Measurements from ENCODE around the gene P2RX3.

The P2RX3 gene

DNA sequence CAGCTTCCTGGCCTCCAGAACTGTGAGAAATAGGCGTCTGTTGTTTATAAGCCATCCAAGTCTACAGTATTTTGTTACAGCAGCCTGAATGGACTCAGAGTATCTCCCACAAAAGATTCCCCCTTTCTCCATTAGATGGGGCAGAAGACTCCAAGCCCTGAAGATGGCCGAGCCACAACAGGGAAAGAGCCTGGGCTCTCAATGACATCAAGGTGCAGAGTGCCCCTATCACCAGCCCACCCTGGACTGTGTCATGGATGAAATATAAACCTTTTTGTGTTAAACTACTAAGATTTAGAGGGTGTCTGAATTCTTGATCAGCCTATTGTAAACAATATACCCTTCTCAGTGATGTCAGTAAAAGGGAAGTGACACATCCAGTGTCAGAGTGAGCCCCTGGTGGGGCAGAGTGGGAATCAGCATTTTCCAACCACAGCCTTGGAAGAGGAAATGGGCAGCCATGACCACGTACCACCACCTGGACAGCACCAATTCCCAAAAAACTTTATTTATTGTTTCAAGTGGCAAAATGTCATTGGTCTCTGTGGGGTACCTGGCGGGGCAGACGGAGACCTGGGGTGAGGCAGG, 38.9 kb upstream of the P2RX3 start:
- TF ChIP-seq CTCF (IDR thresholded peaks at IDR 0.05; ENCODE audit: insufficient read depth, low read length, poor library complexity, severe bottlenecking): no peak
- Histone ChIP-seq H3K4me3 (replicated peaks; ENCODE audit: low read depth, low read length) (no peak overlapping the region), H3K36me3 (ENCODE audit: control insufficient read depth, insufficient read depth, low read length) (peaks cover 4% of the 10 kb centered on the region), H3K27me3 (replicated peaks; ENCODE audit: control insufficient read depth, insufficient read depth, low read length) (no peaks in the 10 kb centered on the region)
- no peak for DNase-seq (ENCODE audit: extremely low read depth, insufficient read length)

- TF ChIP-seq CTCF (IDR thresholded peaks at IDR 0.05; ENCODE audit: insufficient read depth, low read length, poor library complexity, severe bottlenecking): no peak
- no peaks in the 10 kb centered on the region for H3K27me3 ChIP-seq (replicated peaks; ENCODE audit: control insufficient read depth, insufficient read depth, low read length)
- no peak overlapping the region for H3K4me3 ChIP-seq (replicated peaks; ENCODE audit: low read depth, low read length)
- H3K36me3 ChIP-seq (ENCODE audit: control insufficient read depth, insufficient read depth, low read length): peaks cover 4% of the 10 kb centered on the region
- DNase-seq (ENCODE audit: extremely low read depth, insufficient read length): no peak
These were observed 37.4 kb upstream of the P2RX3 start for GRCh38 chr11:57300785-57301184.

DNA sequence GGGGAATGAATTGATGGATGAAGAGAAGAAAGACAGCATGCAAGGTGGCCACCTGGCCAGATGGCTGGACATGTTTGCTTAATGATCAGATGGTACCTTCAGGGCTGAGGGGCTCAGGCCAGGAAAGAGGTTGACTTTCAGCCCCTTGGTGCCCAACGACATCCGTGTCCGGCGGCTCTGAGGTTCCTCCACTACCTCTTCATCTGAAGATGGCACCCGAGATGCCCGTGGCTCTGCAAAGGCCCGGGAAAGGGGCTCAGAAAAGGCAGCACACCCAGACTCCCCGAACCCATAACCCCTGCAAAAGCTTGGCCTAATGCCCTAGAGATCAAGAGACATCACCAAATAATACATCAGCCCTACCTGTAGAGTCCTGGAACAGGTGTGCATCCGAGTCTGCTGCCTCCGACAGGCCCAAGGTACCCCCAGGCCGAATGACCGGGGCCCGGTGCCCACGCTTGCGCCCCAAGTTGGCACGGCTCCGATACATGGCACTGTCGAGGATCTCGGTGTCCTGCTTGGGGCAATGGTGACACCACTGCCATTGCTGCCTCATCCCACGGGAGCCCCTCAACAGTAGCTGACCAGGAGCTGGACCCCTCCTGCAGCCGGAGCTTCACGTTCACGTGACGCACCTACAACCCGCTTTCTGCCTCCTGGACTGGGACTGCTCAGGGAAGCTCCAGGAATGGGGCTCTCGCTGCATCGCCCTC, 36.3 kb upstream of the P2RX3 start:
- no peaks in the 10 kb centered on the region for H3K27me3 ChIP-seq (replicated peaks; ENCODE audit: control insufficient read depth, insufficient read depth, low read length)
- H3K36me3 ChIP-seq (ENCODE audit: control insufficient read depth, insufficient read depth, low read length): peaks cover 4% of the 10 kb centered on the region
- TF ChIP-seq CTCF (IDR thresholded peaks at IDR 0.05; ENCODE audit: insufficient read depth, low read length, poor library complexity, severe bottlenecking): no peak
- H3K4me3 ChIP-seq (replicated peaks; ENCODE audit: low read depth, low read length): no peak overlapping the region
- DNase-seq (ENCODE audit: extremely low read depth, insufficient read length): no peak

DNA sequence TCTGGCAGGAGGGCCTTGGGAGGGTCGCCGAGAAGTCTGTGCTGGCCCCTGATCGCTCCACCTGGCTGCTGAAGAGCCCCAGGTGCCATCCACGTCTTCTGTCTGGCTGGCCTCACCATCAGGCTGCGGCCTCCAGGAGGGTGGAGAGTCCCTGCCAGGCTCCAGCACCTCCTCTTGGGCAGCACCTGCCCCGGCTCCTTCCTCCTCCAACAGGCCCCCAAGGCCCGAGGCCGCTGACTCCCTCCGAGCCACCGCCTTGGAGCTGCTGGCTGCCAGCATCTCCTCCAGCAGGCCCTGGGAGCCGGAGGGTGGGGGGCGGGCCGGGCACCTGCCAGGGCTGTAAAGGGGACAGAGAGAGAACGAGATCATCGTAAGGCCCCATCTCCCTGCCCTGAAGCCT, 35.7 kb upstream of the P2RX3 start:
- Histone ChIP-seq H3K36me3 (ENCODE audit: control insufficient read depth, insufficient read depth, low read length) (peaks cover 4% of the 10 kb centered on the region), H3K4me3 (replicated peaks; ENCODE audit: low read depth, low read length) (no peak overlapping the region), H3K27me3 (replicated peaks; ENCODE audit: control insufficient read depth, insufficient read depth, low read length) (no peaks in the 10 kb centered on the region)
- DNase-seq (ENCODE audit: extremely low read depth, insufficient read length): no peak
- no peak for TF ChIP-seq CTCF (IDR thresholded peaks at IDR 0.05; ENCODE audit: insufficient read depth, low read length, poor library complexity, severe bottlenecking)

- TF ChIP-seq CTCF (IDR thresholded peaks at IDR 0.05; ENCODE audit: insufficient read depth, low read length, poor library complexity, severe bottlenecking): no peak
- no peak for DNase-seq (ENCODE audit: extremely low read depth, insufficient read length)
- Histone ChIP-seq H3K36me3 (ENCODE audit: control insufficient read depth, insufficient read depth, low read length) (peaks cover 4% of the 10 kb centered on the region), H3K4me3 (replicated peaks; ENCODE audit: low read depth, low read length) (no peak overlapping the region), H3K27me3 (replicated peaks; ENCODE audit: control insufficient read depth, insufficient read depth, low read length) (no peaks in the 10 kb centered on the region)
These were observed 34.7 kb upstream of the P2RX3 start for GRCh38 chr11:57303280-57303989.

Data from GM06990 (cell line).